Erythroblast (primary cell): ENCODE results near the gene CASP12.
"Not testable (repeated sequence)": the region's sequence is repeated elsewhere in the genome, so short reads cannot be mapped to it uniquely, and the experiment has no call there.

Experiments used
- DNase-seq, 2 experiments: peaks; one replicate each; lab custom pipeline; 2025; lab: John Stamatoyannopoulos, UW
- GATA1 ChIP-seq: IDR thresholded peaks from 2 replicates; pipeline ENCODE4 v1.6.1; 2011; ENCODE audit warnings: low read depth, mild to moderate bottlenecking, control low read depth, low read length, moderate library complexity
- POLR2A ChIP-seq: IDR thresholded peaks from 2 replicates; pipeline ENCODE4 v1.6.1; 2011; ENCODE audit warnings: mild to moderate bottlenecking, low read length

Gene CASP12

GRCh38 chr11:104897891-104898684 lies at the start of gene CASP12:
Gene CASP12, minus strand, starts transcription at chr11:104898460.
- TF ChIP-seq GATA1 (no peak), POLR2A (no peak)
- no peak for DNase-seq

GRCh38 chr11:104946907-104947306 lies 48.6 kb upstream of the CASP12 start:
- TF ChIP-seq POLR2A (no peak), GATA1 (no peak)
- DNase-seq, result peak; percentile 11 to 45

- no peak for DNase-seq
- TF ChIP-seq POLR2A (no peak), GATA1 (no peak)
These were observed 45.8 kb upstream of the CASP12 start for GRCh38 chr11:104944076-104944475.

GRCh38 chr11:104943561-104943960 lies 45.3 kb upstream of the CASP12 start:
- TF ChIP-seq GATA1, result no peak
- TF ChIP-seq POLR2A, result no peak
- no peak for DNase-seq

- DNase-seq, result no peak
- no peak for TF ChIP-seq GATA1
- no peak for TF ChIP-seq POLR2A
These were observed 36.3 kb upstream of the CASP12 start for GRCh38 chr11:104934594-104934993.

- DNase-seq, result not testable (repeated sequence)
These were observed 35.8 kb upstream of the CASP12 start for GRCh38 chr11:104934073-104934472.

- no peak for DNase-seq
- TF ChIP-seq GATA1, result no peak
These were observed 30.6 kb upstream of the CASP12 start for GRCh38 chr11:104928811-104929210.

- no peak for DNase-seq
- TF ChIP-seq POLR2A (no peak), GATA1 (no peak)
These were observed 28.7 kb upstream of the CASP12 start for GRCh38 chr11:104926771-104927611.

- no peak for TF ChIP-seq GATA1
- TF ChIP-seq POLR2A, result no peak
- DNase-seq, result no peak
These were observed 27.6 kb upstream of the CASP12 start for GRCh38 chr11:104925850-104926249.

GRCh38 chr11:104918113-104918824 lies 20.0 kb upstream of the CASP12 start:
- DNase-seq, result no peak
- TF ChIP-seq GATA1, result no peak
- no peak for TF ChIP-seq POLR2A

GRCh38 chr11:104917271-104918112 lies 19.2 kb upstream of the CASP12 start:
- no peak for DNase-seq
- no peak for TF ChIP-seq GATA1
- TF ChIP-seq POLR2A, result no peak

- TF ChIP-seq POLR2A (no peak), GATA1 (no peak)
- no peak for DNase-seq
These were observed 18.2 kb upstream of the CASP12 start for GRCh38 chr11:104916442-104916841.

- no peak for DNase-seq
- TF ChIP-seq GATA1, result no peak
- TF ChIP-seq POLR2A, result no peak
These were observed 13.8 kb upstream of the CASP12 start for GRCh38 chr11:104912102-104912501.
